ENCODE measurements around the gene SERTAD1.
"Not testable (repeated sequence)": the region's sequence is repeated elsewhere in the genome, so short reads cannot be mapped to it uniquely, and the experiment has no call there.

SERTAD1 gene

GRCh38 chr19:40452016-40452415 lies 26.2 kb upstream of the SERTAD1 start:
- DNase-seq (ENCODE audit: low read depth) = no peak

- no peak for DNase-seq (ENCODE audit: low read depth)
Measured at GRCh38 chr19:40450664-40451063, 24.9 kb upstream of the SERTAD1 start.

- DNase-seq (ENCODE audit: low read depth) = no peak
Measured at GRCh38 chr19:40449506-40449905, 23.7 kb upstream of the SERTAD1 start.

GRCh38 chr19:40446263-40446784 lies 20.5 kb upstream of the SERTAD1 start:
- no peak for DNase-seq (ENCODE audit: low read depth)

- DNase-seq (ENCODE audit: low read depth) = no peak
Measured at GRCh38 chr19:40445780-40446262, 20.0 kb upstream of the SERTAD1 start.

- no peak for DNase-seq (ENCODE audit: low read depth)
Measured at GRCh38 chr19:40444825-40445312, 19.1 kb upstream of the SERTAD1 start.

GRCh38 chr19:40444000-40444824 lies 18.4 kb upstream of the SERTAD1 start, which contains the start of gene SERTAD3:
SERTAD3 (minus strand) TSS chr19:40444335; CDS start chr19:40442080, 2,255 bp downstream.
- no peak for DNase-seq (ENCODE audit: low read depth)

GRCh38 chr19:40443131-40443999 lies 17.6 kb upstream of the SERTAD1 start:
- DNase-seq (ENCODE audit: low read depth) = peak; percentile 97

- DNase-seq (ENCODE audit: low read depth) = no peak
Measured at GRCh38 chr19:40442328-40443130, 16.7 kb upstream of the SERTAD1 start.

- DNase-seq (ENCODE audit: low read depth) = no peak
Measured at GRCh38 chr19:40441719-40442253, 16.0 kb upstream of the SERTAD1 start.

- DNase-seq (ENCODE audit: low read depth) = no peak
Measured at GRCh38 chr19:40438284-40438683, 12.5 kb upstream of the SERTAD1 start.

GRCh38 chr19:40433391-40434216 lies 7.8 kb upstream of the SERTAD1 start:
- DNase-seq (ENCODE audit: low read depth) = no peak

GRCh38 chr19:40432760-40433159 lies 7.0 kb upstream of the SERTAD1 start:
- DNase-seq (ENCODE audit: low read depth) = not testable (repeated sequence)

GRCh38 chr19:40431698-40432097 lies 5.9 kb upstream of the SERTAD1 start:
- no peak for DNase-seq (ENCODE audit: low read depth)

GRCh38 chr19:40430242-40430641 lies 4.5 kb upstream of the SERTAD1 start:
- not testable (repeated sequence) for DNase-seq (ENCODE audit: low read depth)

- DNase-seq (ENCODE audit: low read depth) = not testable (repeated sequence)
Measured at GRCh38 chr19:40428197-40428596, 2.4 kb upstream of the SERTAD1 start.

- DNase-seq (ENCODE audit: low read depth) = no peak
Measured at GRCh38 chr19:40424637-40425449, 949 bp downstream of the SERTAD1 start.

GRCh38 chr19:40423938-40424337 lies 1.9 kb downstream of the SERTAD1 start:
- no peak for DNase-seq (ENCODE audit: low read depth)

All from non-pigmented ciliary epithelial cell (primary cell).